Measurements from ENCODE around the gene LRP1.

DNA sequence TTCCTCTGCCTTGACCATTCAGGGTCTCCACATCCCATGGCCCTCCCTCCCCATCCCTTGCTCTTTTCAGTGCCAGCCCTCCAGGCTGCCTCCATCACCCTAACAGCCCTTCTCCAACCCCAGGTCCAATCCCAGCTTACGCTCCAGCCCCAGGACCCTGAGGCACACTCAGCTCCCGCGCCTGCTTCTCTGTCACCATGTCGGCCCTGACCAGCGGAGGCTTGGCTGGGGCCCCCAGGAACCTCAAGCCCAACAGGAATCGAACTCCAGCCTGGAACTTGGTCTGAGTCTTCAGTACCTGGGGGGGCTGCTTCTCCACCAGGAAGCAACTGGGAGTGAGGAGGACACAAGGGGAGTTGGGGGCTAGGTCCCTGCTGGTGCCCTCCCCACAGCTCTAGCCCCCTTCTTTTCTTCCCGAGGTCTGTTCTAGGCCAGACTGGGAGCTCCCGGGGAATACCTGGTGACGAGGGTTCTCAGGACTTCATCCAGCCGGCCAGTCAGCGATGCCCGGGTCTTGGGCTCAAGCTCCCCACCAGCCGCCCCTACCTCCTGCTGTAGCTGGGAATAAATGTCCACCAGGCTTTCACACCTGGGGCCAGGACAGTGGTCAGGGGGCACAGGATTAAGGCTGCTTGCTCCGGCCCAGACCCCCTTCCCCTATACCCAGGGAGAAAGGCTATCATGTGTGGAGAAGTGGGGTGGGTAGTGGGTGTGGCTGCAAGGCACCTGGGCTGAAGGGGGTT, 23.1 kb upstream of the LRP1 start:
- TF ChIP-seq, protein P1, sequence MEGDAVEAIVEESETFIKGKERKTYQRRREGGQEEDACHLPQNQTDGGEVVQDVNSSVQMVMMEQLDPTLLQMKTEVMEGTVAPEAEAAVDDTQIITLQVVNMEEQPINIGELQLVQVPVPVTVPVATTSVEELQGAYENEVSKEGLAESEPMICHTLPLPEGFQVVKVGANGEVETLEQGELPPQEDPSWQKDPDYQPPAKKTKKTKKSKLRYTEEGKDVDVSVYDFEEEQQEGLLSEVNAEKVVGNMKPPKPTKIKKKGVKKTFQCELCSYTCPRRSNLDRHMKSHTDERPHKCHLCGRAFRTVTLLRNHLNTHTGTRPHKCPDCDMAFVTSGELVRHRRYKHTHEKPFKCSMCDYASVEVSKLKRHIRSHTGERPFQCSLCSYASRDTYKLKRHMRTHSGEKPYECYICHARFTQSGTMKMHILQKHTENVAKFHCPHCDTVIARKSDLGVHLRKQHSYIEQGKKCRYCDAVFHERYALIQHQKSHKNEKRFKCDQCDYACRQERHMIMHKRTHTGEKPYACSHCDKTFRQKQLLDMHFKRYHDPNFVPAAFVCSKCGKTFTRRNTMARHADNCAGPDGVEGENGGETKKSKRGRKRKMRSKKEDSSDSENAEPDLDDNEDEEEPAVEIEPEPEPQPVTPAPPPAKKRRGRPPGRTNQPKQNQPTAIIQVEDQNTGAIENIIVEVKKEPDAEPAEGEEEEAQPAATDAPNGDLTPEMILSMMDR (conservative IDR thresholded peaks at IDR 0.05; ENCODE audit: low read length), result no peak
- no peak for TF ChIP-seq EZH2phosphoT487 (IDR thresholded peaks at IDR 0.05; ENCODE audit: borderline replicate concordance, low read depth, low read length)
